ENCODE results near the gene GTF2A1L.
"Not testable (repeated sequence)": the region's sequence is repeated elsewhere in the genome, so short reads cannot be mapped to it uniquely, and the experiment has no call there.

Gene GTF2A1L

GRCh38 chr2:48607307-48608014, 10.2 kb upstream of the GTF2A1L start:
- DNase-seq = peak; percentile 17

- no peak for DNase-seq
Observed at GRCh38 chr2:48613211-48613610, 4.4 kb upstream of the GTF2A1L start.

- DNase-seq = not testable (repeated sequence)
Observed at GRCh38 chr2:48614581-48614980, 3.1 kb upstream of the GTF2A1L start.

GRCh38 chr2:48619526-48619925, 1.9 kb downstream of the GTF2A1L start:
- no peak for DNase-seq

- no peak for DNase-seq
Observed at GRCh38 chr2:48620604-48621003, 2.9 kb downstream of the GTF2A1L start.

- peak; percentile 50 for DNase-seq
Observed at GRCh38 chr2:48622691-48623090, 5.0 kb downstream of the GTF2A1L start.

- DNase-seq = no peak
Observed at GRCh38 chr2:48624696-48625095, 7.0 kb downstream of the GTF2A1L start.

GRCh38 chr2:48626047-48626446, 8.4 kb downstream of the GTF2A1L start:
- no peak for DNase-seq

- DNase-seq = no peak
Observed at GRCh38 chr2:48633143-48633542, 15.5 kb downstream of the GTF2A1L start.

- no peak for DNase-seq
Observed at GRCh38 chr2:48635786-48636185, 18.1 kb downstream of the GTF2A1L start.

GRCh38 chr2:48638261-48638660, 20.6 kb downstream of the GTF2A1L start:
- no peak for DNase-seq

GRCh38 chr2:48651158-48651790, 33.6 kb downstream of the GTF2A1L start:
- DNase-seq = peak; percentile 89

GRCh38 chr2:48668992-48669391, 51.3 kb downstream of the GTF2A1L start:
- DNase-seq = no peak

- DNase-seq = no peak
Observed at GRCh38 chr2:48673581-48673980, 55.9 kb downstream of the GTF2A1L start.

GRCh38 chr2:48674933-48675332, 57.3 kb downstream of the GTF2A1L start:
- no peak for DNase-seq

GRCh38 chr2:48677450-48677849, 59.8 kb downstream of the GTF2A1L start:
- no peak for DNase-seq

GRCh38 chr2:48685126-48685525, 67.5 kb downstream of the GTF2A1L start:
- DNase-seq = no peak

GRCh38 chr2:48691935-48692691, 74.5 kb downstream of the GTF2A1L start:
- DNase-seq = no peak

GRCh38 chr2:48693066-48693465, 75.4 kb downstream of the GTF2A1L start:
- no peak for DNase-seq

GRCh38 chr2:48693645-48694044, 76.0 kb downstream of the GTF2A1L start:
- no peak for DNase-seq

GRCh38 chr2:48694149-48694548, 76.5 kb downstream of the GTF2A1L start:
- DNase-seq = peak; percentile 62

- DNase-seq = no peak
Observed at GRCh38 chr2:48695991-48696390, 78.3 kb downstream of the GTF2A1L start.

- no peak for DNase-seq
Observed at GRCh38 chr2:48696881-48697280, 79.2 kb downstream of the GTF2A1L start.
